DMS79 treated with DMSO at 0.1 percent for 48 hours (cell line): Measurements from ENCODE around the gene FAM47B.

Experiments
- DNase-seq: peaks from one replicate; lab custom pipeline; 2025; lab: John Stamatoyannopoulos, UW

The FAM47B gene

DNA sequence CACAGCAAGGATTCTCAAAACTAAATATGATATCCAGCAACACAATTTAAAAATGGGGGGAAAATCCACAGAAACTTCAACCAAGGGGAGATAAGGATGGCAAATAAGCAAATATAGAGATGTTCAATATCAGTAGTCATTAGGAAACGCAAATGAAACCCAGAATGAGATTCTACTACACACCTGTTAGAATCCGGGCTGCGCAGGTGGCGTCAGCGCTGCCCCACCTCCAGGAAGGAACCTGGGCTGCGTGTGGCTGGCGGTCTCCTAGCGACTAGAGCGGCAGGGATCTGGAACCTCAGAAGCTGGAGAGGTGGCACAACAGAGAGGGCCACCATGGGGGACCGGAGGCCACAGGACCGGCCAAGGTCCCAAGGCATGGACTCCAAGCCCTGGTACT lies at the start of gene FAM47B:
Gene FAM47B (plus strand): TSS at position 301 of the 400 bp plus-strand sequence. CDS start 36 bp downstream, at position 337.
- DNase-seq, result no peak

DNA sequence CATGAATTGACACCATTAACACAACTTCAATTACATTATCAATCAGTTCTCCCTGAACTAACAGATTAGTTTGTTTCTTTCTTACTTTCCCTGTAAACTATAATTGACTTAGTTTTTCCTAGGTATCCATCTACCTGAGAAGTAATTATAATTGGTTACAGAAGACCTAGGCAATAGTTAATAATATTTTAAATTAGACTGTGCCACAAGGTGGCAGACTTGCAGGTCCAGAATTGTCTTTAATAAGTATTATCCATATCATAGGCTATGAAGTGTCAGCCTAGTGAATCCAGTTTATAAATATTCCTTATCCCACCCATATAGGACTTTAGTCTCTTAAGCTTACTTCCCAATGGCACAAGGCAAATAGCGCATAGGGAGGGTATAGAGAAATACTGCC lies 48.9 kb upstream of the FAM47B start:
- no peak for DNase-seq

DNA sequence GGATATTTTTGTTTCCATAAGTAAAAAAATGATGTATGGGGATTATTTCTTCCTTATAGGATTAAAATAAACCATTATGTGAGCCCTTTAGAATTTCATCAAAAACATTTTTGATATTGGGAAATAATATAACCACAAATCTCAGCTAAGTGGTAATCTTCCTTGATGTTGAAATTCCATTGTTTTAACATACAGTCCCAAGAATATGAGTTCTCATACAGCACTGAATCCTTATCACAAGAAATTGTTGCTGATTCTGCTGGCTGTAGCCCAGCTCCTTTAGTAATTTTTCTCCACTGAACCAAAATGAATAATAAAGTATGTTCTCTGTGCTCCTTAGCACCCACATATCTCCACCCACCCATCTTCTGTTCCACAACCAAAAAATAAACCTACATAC lies 41.9 kb upstream of the FAM47B start:
- DNase-seq, result no peak

DNA sequence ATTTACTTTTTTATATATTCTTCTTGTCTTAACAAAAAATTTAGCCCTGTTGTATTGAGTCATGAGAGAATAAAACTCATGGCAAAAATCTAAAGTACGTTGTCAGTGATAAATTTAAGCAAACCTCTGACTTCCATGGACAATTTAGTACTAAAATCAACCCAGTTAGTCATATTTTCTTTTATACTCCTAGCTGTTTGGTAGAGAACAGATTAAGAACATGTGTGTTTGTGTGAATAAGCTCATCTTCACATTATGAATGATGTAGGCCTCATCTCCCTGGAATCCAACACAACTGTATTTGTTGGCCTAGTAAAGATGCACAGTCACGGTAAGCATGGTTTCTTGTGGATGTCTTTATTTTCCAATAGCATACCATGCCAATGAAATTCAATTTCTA lies 40.8 kb upstream of the FAM47B start:
- DNase-seq, result no peak

DNA sequence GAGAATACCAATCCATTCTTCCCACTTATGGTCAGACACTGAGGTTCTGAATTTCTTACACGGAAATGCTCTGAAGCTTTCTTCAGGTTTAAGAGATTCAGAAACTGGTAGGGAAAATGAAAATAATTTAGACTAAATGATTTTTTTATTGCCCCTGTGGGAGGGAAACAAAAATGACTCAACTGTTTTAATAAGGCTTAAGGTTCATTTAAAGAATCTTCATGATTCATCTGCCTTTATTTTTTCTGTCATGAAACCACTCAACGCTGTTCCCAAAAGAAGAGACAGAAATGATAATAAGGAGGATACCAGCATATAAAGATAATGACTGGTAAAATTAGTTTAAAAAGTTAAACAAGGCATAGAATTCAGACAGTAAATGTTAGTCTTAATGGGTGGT lies 39.3 kb upstream of the FAM47B start:
- DNase-seq, result no peak

DNA sequence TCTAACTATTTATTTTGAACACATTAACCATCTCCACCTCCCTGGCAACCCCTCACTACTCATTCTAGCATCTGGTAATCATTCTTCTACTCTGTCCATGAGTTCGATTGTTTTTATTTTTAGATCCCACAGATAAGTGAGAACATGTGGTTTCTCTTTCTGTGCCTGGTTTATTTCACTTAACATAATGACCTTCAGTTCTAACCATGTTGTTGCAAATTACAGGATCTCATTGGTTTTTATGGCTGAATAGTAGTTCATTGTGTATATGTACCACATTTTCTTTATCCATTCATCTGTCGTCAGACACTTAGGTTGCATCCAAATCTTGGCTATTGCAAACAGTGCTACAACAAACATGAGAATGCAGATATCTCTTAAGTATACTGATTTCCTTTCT lies 33.4 kb upstream of the FAM47B start:
- DNase-seq, result no peak

DNA sequence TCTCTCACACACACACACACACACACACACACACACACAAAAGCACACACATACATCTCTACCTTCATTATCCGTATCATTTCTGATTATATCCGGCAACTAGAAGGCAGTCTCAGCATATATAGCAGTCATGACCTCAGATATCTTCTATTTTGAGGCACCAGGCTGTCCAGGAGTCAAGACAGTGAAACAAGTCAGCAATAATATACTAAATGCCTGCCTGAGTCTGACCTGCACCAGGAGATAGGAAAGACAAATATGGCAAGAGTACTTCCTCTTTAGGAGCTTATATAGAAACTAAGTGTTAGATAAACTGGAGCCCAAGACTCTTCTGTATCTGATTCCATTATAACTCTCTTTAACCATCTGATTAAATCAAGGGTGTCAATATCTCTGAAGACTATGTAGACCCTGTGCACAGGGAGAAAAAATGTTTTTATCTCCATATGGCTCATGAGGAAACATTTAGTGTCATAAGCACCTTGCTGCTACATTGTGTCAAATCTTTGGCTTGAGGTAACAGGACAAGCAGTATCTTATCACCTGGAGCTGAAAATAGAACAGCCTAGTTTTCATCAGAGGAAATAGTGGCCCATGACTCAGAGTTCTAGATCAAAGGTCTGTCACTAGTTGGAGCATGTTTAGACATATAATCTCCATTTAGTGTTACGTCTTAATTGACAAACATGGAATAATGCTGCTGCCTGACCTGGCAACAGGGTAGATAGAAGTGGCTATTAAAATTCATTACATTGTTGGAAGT lies 27.0 kb upstream of the FAM47B start:
- DNase-seq, result no peak

DNA sequence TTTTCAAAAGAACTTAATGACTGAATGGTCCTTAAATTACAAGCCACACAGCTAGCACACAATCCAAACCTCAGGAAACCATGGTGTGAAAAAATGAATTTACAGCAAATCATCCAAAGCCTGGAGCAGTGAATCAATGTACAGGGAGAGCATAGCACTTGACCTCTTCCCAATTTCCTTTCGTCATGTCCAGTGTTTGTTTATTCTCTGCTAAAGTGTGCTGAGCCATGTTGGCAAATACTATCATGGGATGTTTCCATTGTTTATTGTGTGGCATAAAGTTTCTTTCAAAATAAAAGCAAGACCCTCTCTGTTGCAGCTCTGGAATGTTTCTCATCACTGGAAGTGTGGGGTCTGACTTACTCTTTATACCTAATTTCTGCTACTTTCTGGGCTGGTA lies 25.4 kb upstream of the FAM47B start:
- DNase-seq, result no peak

DNA sequence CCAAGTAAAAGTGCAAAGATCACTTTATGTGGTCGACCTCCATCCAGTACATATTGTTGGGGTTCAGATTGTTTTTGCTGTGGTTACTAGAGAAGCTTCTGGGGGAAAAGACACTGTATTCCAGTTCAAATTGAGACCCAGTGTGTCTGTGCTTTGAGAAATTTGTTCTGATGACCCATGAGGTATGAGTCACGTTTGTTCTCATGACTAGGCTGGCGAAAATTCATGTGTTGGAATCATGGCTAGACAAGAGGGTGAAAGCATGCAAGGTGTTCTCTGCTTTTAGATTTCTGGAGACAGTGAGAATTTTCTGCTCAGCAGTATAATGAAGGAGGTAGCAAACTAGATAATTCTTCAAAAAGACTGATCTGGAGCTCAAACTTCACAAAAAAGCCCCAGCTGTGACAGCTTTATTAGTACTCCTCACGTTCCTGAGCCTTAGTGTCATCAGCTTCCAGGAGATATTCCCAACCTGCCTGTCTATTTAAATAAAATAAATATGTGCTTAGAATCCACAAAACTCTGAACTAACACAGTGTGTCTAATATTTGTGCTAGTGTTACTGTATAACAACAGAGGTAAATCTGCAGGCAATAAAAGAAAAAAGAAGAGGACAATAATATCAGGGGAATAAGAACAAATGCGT lies 24.4 kb upstream of the FAM47B start:
- DNase-seq, result no peak

DNA sequence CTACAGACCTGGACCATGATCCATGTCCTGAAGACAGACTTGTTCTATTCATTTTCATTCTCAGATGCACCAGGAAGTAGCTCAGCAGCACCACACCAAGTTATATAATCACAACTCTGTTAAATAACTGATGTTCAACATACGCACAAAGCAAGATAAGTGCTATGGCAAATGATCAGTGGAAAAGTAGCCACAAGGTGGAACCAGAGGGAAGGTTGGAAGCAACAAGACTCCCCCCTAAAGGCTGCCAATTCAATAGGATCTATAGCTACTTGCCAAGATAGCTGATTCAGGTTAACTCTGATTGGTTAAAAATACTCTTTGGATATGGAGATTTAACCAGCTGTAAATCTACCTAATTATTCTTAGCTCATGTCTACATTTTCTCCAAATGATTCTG lies 23.7 kb upstream of the FAM47B start:
- no peak for DNase-seq

DNA sequence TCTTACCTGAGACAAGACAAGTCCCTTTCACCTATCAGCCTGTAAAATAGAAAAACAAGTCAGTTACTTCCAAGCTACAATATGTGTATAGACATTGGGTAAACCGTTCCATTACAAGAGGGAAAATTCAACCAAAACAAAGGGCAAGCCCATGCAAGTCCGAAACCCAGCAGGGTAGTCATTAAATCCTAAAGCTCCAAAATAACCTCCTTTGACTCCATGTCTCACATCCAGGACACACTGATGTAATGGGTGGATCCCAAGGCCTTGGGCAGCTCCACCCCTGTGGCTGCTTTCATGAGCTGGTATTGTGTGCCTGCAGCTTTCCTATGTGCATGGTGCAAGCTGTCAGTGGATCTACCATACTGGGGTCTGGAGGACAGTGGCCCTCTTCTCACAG lies 14.7 kb upstream of the FAM47B start:
- no peak for DNase-seq

DNA sequence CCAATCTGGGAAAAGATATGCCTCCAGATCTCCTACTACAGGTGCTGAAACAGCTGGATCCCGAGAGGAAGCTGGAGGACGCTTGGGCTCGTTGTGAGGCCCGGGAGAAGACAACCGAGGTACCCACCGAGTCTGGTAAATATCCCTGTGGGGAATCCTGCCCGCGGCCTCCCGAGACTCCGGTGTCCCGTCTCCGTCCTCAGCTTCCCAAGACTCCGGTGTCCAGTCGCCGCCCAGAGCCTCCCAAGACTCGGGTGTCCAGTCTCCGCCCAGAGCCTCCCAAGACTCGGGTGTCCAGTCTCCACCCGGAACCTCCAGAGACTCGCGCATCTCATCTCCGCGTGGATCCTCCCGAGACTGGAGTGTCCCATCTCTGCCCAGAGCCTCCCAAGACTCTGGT lies 639 bp downstream of the FAM47B start:
- no peak for DNase-seq

DNA sequence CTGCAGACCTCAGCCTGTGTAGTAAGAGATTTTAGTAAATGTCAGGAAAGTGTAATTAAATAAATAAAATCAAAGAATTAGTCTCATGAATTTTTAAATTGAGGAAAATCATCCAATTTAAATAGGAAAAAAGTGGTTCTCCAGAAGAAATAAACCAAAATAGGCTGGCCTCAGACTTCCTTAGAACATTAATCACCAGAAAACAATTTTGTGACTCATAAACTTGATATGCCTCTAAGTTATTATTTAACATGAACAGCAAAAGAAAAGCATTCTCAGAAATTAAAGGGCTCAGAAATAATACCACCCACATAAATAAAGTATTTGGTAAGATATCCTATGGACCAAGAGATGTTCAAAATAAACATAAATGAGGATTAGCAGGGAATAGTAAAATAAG lies 14.3 kb downstream of the FAM47B start:
- DNase-seq, result no peak

DNA sequence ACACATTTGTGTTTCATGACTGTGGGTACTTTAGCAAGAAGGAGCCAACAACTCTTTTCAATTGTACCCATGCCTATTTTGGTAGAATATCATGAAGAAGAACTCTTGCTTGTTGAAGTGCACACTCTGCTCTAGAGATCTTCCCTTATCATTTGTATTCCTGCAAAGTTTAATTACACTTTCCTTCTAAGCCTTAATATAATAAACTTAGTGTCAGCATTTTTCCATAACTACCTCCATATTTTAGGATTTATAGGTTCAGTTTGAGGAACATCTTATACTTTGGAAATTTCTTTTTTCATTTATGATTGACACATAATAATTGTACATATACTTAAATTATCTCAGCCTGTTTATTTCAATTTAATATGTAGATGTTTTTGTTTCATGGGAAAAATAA lies 19.1 kb downstream of the FAM47B start:
- no peak for DNase-seq

DNA sequence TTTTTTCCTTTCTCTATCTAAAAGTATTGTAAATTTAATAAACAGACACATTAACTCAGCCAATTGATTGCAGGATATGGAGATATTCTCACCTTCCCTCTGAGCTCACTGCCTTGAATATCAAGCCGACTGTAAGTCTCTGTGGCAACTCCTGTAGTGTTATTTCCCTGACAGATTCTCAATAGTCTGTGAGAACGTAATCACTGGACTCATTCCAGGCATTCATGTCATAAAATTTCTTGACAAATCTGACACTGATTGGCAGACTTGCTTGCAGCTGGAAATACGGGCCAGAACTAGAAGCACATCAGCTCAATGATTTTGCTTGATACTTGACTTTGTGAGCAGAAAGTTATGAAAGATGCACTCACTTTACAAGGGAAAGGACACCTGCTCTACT lies 29.6 kb downstream of the FAM47B start:
- DNase-seq, result no peak

DNA sequence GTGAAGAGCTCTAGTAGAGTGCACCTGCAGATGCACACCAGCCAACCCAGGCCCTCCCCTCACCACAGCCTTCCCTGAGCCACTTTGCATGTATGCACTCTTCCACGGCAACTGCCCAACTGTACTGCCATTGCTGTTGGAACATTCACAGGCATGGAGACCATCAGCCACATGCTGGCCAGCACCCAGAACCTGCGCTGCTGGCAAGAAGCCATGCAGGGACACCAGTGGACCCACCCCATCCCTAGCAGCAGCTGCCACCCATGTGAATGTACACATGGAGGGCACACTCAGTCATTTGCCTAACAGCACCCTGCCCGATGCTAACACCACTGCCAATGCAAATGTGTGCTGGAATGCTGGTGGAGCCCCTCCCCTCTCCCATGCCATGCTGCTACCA lies 35.6 kb downstream of the FAM47B start:
- DNase-seq, result no peak

DNA sequence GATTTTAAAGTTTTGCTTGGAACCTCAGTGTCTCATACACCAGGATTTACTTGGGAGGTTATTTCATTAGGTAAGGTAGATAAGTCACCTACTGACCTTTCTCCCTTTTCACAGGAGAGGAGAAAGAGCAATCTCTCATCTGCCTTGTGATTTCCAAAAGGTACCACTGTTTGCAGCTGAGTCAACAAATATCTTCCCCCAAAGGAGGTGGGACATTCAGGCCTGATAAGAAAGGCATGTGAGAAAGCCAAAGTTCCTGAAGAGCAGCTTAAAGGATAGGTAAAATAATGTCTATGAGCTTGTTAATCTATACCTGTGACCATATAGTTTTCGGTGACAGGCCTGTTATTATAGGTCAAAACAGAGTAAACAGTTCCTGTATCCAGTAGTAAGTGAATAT lies 45.0 kb downstream of the FAM47B start:
- no peak for DNase-seq
